H9 (cell line): ENCODE measurements around the gene VSIG10L. TPM values are rescaled to one million over a fixed set of nuclear protein-coding genes. Genes with fewer than 3 reads are reported as not detected.

ENCODE experiments used
- DNase-seq: peaks from one replicate; pipeline ENCODE4 v3.0.0-alpha.2; 2017
- H2AFZ ChIP-seq: one replicate; pipeline ENCODE4 v1.6.1; 2013; ENCODE audit warnings: mild to moderate bottlenecking, low read length, control low read depth, moderate library complexity
- H2AK5ac ChIP-seq: 2 replicates; pipeline ENCODE4 v1.6.1; 2013; ENCODE audit warnings: low read length, control low read depth, mixed read lengths; ENCODE audit not compliant: insufficient read length
- H2BK120ac ChIP-seq: one replicate; pipeline ENCODE4 v1.6.1; 2013; ENCODE audit warnings: low read depth, mild to moderate bottlenecking, low read length, control low read depth, inconsistent platforms; ENCODE audit not compliant: poor library complexity, severe bottlenecking
- H2BK12ac ChIP-seq: 2 replicates; pipeline ENCODE4 v1.6.1; 2013; ENCODE audit warnings: low read length, control low read depth, mixed read lengths, low read depth; ENCODE audit not compliant: insufficient read length
- H2BK15ac ChIP-seq: 2 replicates; pipeline ENCODE4 v1.6.1; 2013; ENCODE audit warnings: low read depth, low read length, control low read depth
- H2BK20ac ChIP-seq: one replicate; pipeline ENCODE4 v1.6.1; 2013; ENCODE audit warnings: low read depth, mild to moderate bottlenecking, low read length, control low read depth, inconsistent platforms; ENCODE audit not compliant: poor library complexity, severe bottlenecking
- H2BK5ac ChIP-seq: 2 replicates; pipeline ENCODE4 v1.6.1; 2013; ENCODE audit warnings: low read length, control low read depth, mixed read lengths; ENCODE audit not compliant: insufficient read length
- H3K14ac ChIP-seq: 2 replicates; pipeline ENCODE4 v1.6.1; 2013; ENCODE audit warnings: low read length, control low read depth; ENCODE audit not compliant: insufficient read depth
- H3K18ac ChIP-seq: 2 replicates; pipeline ENCODE4 v1.6.1; 2013; ENCODE audit warnings: low read depth, mild to moderate bottlenecking, mixed read lengths, low read length, control low read depth; ENCODE audit not compliant: insufficient read length
- H3K23ac ChIP-seq: 2 replicates; pipeline ENCODE4 v1.6.1; 2013; ENCODE audit warnings: low read length, control low read depth, mixed read lengths, low read depth; ENCODE audit not compliant: insufficient read length
- H3K23me2 ChIP-seq: 2 replicates; pipeline ENCODE4 v1.6.1; 2013; ENCODE audit warnings: low read depth, mild to moderate bottlenecking, mixed read lengths, low read length, control low read depth; ENCODE audit not compliant: insufficient read length, poor library complexity, severe bottlenecking
- H3K27ac ChIP-seq: 2 replicates; pipeline ENCODE4 v1.5.1; 2013; ENCODE audit warnings: low read length, control low read depth, mixed read lengths, low read depth; ENCODE audit not compliant: insufficient read length
- H3K27me3 ChIP-seq: 2 replicates; pipeline ENCODE4 v1.6.1; 2013; ENCODE audit warnings: low read length, control low read depth, inconsistent platforms; ENCODE audit not compliant: insufficient read depth
- H3K4ac ChIP-seq: 2 replicates; pipeline ENCODE4 v1.6.1; 2013; ENCODE audit warnings: low read depth, mild to moderate bottlenecking, control low read depth, inconsistent platforms, low read length, moderate library complexity
- H3K4me1 ChIP-seq: 2 replicates; pipeline ENCODE4 v1.6.1; 2013; ENCODE audit warnings: low read length, control low read depth, inconsistent platforms; ENCODE audit not compliant: insufficient read depth
- H3K4me2 ChIP-seq: 2 replicates; pipeline ENCODE4 v1.6.1; 2013; ENCODE audit warnings: low read length, control low read depth, mixed read lengths; ENCODE audit not compliant: insufficient read length, insufficient read depth
- H3K56ac ChIP-seq: 2 replicates; pipeline ENCODE4 v1.6.1; 2013; ENCODE audit warnings: low read depth, mild to moderate bottlenecking, mixed read lengths, low read length, control low read depth; ENCODE audit not compliant: insufficient read length
- H3K79me1 ChIP-seq: 2 replicates; pipeline ENCODE4 v1.6.1; 2013; ENCODE audit warnings: low read depth, mild to moderate bottlenecking, moderate library complexity, low read length, control low read depth, inconsistent platforms; ENCODE audit not compliant: insufficient read depth, poor library complexity, severe bottlenecking
- H3K79me2 ChIP-seq: 2 replicates; pipeline ENCODE4 v1.6.1; 2013; ENCODE audit warnings: low read length, control low read depth, inconsistent platforms; ENCODE audit not compliant: insufficient read depth
- H3K9ac ChIP-seq: 2 replicates; pipeline ENCODE4 v1.6.1; 2013; ENCODE audit warnings: low read length, control low read depth, mixed read lengths; ENCODE audit not compliant: insufficient read length; ENCODE audit errors: extremely low read depth
- H3K9me3 ChIP-seq: one replicate; pipeline ENCODE4 v1.6.1; 2013; ENCODE audit warnings: low read depth, low read length, inconsistent platforms; ENCODE audit not compliant: control insufficient read depth
- H3T11ph ChIP-seq: one replicate; pipeline ENCODE4 v1.6.1; 2013; ENCODE audit warnings: mild to moderate bottlenecking, low read length, control low read depth, inconsistent platforms
- H4K20me1 ChIP-seq: one replicate; pipeline ENCODE4 v1.6.1; 2013; ENCODE audit not compliant: control insufficient read depth, insufficient read length, insufficient read depth
- H4K5ac ChIP-seq: 2 replicates; pipeline ENCODE4 v1.6.1; 2013; ENCODE audit warnings: low read depth, mild to moderate bottlenecking, mixed read lengths, low read length, control low read depth; ENCODE audit not compliant: insufficient read length
- H4K8ac ChIP-seq: replicated peaks from 2 replicates; pipeline ENCODE4 v1.6.1; 2013; ENCODE audit warnings: low read length, control low read depth, mixed read lengths, low read depth; ENCODE audit not compliant: insufficient read length
- H4K91ac ChIP-seq: 2 replicates; pipeline ENCODE4 v1.6.1; 2013; ENCODE audit warnings: low read depth, mild to moderate bottlenecking, moderate library complexity, mixed read lengths, low read length, control low read depth; ENCODE audit not compliant: insufficient read length
- H3K27ac Mint-ChIP-seq, 3 experiments: 2 replicates in 2 of 3; 3 replicates in 1 of 3; pipeline ENCODE4 v1.8.0; 2020 to 2021; ENCODE audit warnings: mixed read lengths in 3 of 3, mild to moderate bottlenecking in 1 of 3, moderate library complexity in 1 of 3
- H3K27me3 Mint-ChIP-seq: 2 replicates; pipeline ENCODE4 v1.8.0; 2021; ENCODE audit warnings: low read depth, mild to moderate bottlenecking, moderate library complexity, mixed read lengths
- H3K36me3 Mint-ChIP-seq, 3 experiments: 2 replicates in 2 of 3; 3 replicates in 1 of 3; pipeline ENCODE4 v1.8.0; 2020 to 2021; ENCODE audit warnings: low read depth in 3 of 3, mixed read lengths in 3 of 3; ENCODE audit not compliant: insufficient read depth in 1 of 3
- H3K4me1 Mint-ChIP-seq, 2 experiments: 2 replicates each; pipeline ENCODE4 v1.8.0; 2020; ENCODE audit warnings: mixed read lengths in 2 of 2
- H3K4me3 Mint-ChIP-seq, 2 experiments: 2 replicates in 1 of 2; 3 replicates in 1 of 2; pipeline ENCODE4 v1.8.0; 2020 to 2021; ENCODE audit warnings: mild to moderate bottlenecking in 2 of 2, mixed read lengths in 2 of 2, moderate library complexity in 1 of 2
- H3K9me3 Mint-ChIP-seq, 2 experiments: 2 replicates in 1 of 2; 3 replicates in 1 of 2; pipeline ENCODE4 v1.8.0; 2020; ENCODE audit warnings: mild to moderate bottlenecking in 2 of 2, mixed read lengths in 2 of 2, moderate library complexity in 1 of 2
- WGBS: extraction: QIAGEN DNeasy Blood & Tissue Kit; methylation state at CpG from one replicate; pipeline ENCODE4 v1.1.7; 2013; ENCODE audit warnings: missing lambda C conversion rate, low lambda C conversion rate, mixed read lengths; ENCODE audit not compliant: insufficient read length; ENCODE audit errors: extremely low coverage; 5-methylcytosine and 5-hydroxymethylcytosine counted together
- total RNA-seq: library from RNA; stranded (reverse); gene quantifications from 2 replicates; pipeline ENCODE4 v1.2.1, GENCODE V29; 2021
- TF ChIP-seq, protein P1 (sequence below): fragments of 200-600 bp; sonication (generic); conservative IDR thresholded peaks from 3 replicates; pipeline ENCODE4 v1.8.0; 2021; ENCODE audit warnings: antibody characterized with exemption, mild to moderate bottlenecking

Gene VSIG10L
- total RNA-seq, 1 experiment from 2014 or later = 5.6 TPM

DNA sequence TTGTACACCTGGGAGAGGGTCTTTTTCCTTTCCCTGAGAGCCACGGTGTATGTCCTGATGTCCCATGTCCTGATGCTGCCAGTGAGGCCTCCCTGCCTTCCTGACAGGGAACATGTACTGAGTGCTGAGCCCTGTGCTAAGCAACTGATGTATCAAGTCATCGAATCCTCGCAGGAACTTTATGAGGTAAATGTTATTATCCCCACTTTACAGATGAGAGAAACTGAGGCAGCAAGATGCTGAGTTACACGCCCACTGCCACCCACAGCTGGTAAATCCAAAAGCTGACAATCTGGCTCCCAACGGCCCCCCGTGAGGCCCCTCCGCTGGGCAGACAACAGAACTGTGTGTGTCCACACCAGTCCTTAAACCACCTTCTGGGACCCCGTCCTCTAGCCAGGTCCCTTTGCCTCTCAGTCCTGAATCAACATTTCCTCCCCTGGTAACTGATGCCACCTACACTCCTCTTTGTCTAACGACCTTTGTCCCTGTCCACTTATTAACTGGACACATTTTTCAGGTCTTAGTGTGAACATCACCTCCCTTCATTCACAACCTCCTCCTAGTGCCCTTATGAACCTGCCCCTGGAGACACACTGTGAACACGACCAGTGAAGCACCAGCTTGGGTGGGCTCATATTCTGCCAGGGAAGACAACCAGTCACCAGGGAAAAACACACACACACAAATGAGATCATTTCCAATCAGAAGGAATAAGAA lies 5.4 kb upstream of the VSIG10L start:
- peaks cover 7 to 8% of the 10 kb centered on the region in 2 experiments for H3K4me1 Mint-ChIP-seq
- no peak overlapping the region for H2BK20ac ChIP-seq
- no peak overlapping the region for H4K5ac ChIP-seq
- no peak overlapping the region for H3K27ac ChIP-seq
- no peaks in the 10 kb centered on the region for H4K20me1 ChIP-seq
- H3K27ac Mint-ChIP-seq = no peak overlapping the region
- H3K9me3 ChIP-seq = no peaks in the 10 kb centered on the region
- H2AK5ac ChIP-seq = no peak overlapping the region
- no peak overlapping the region for H2BK15ac ChIP-seq
- peaks cover 2% of the 10 kb centered on the region for H3K27me3 Mint-ChIP-seq
- DNase-seq = no peak
- H3K4ac ChIP-seq = no peak overlapping the region
- no peaks in the 10 kb centered on the region for H3K27me3 ChIP-seq
- no peaks in the 10 kb centered on the region for H3K23me2 ChIP-seq
- no peak overlapping the region for H3K9ac ChIP-seq
- H3K79me2 ChIP-seq = no peaks in the 10 kb centered on the region
- TF ChIP-seq, protein P1, sequence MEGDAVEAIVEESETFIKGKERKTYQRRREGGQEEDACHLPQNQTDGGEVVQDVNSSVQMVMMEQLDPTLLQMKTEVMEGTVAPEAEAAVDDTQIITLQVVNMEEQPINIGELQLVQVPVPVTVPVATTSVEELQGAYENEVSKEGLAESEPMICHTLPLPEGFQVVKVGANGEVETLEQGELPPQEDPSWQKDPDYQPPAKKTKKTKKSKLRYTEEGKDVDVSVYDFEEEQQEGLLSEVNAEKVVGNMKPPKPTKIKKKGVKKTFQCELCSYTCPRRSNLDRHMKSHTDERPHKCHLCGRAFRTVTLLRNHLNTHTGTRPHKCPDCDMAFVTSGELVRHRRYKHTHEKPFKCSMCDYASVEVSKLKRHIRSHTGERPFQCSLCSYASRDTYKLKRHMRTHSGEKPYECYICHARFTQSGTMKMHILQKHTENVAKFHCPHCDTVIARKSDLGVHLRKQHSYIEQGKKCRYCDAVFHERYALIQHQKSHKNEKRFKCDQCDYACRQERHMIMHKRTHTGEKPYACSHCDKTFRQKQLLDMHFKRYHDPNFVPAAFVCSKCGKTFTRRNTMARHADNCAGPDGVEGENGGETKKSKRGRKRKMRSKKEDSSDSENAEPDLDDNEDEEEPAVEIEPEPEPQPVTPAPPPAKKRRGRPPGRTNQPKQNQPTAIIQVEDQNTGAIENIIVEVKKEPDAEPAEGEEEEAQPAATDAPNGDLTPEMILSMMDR = no peak
- H3K4me1 ChIP-seq = peaks cover 6% of the 10 kb centered on the region
- no peak overlapping the region for H3K4me2 ChIP-seq
- no CpG with 5 or more reads among the region's 10 CpGs for WGBS
- H3K14ac ChIP-seq = no peak overlapping the region
- no peak overlapping the region for H2AFZ ChIP-seq
- no peak overlapping the region for H4K8ac ChIP-seq
- H3K23ac ChIP-seq = no peak overlapping the region
- no peak overlapping the region for H3T11ph ChIP-seq
- H3K36me3 Mint-ChIP-seq = peaks cover 2 to 28% (median 16%) of the 10 kb centered on the region in 3 experiments; a peak in 6 of 7 replicates
- H2BK5ac ChIP-seq = no peak overlapping the region
- H3K9me3 Mint-ChIP-seq = no peaks in the 10 kb centered on the region
- H3K4me3 Mint-ChIP-seq = no peak overlapping the region
- no peak overlapping the region for H2BK12ac ChIP-seq
- H4K91ac ChIP-seq = no peak overlapping the region
- H3K79me1 ChIP-seq = no peaks in the 10 kb centered on the region
- H3K56ac ChIP-seq = no peak overlapping the region
- H2BK120ac ChIP-seq = no peak overlapping the region
- no peak overlapping the region for H3K18ac ChIP-seq
